Measurements from ENCODE around the gene SLC6A8.

DNA sequence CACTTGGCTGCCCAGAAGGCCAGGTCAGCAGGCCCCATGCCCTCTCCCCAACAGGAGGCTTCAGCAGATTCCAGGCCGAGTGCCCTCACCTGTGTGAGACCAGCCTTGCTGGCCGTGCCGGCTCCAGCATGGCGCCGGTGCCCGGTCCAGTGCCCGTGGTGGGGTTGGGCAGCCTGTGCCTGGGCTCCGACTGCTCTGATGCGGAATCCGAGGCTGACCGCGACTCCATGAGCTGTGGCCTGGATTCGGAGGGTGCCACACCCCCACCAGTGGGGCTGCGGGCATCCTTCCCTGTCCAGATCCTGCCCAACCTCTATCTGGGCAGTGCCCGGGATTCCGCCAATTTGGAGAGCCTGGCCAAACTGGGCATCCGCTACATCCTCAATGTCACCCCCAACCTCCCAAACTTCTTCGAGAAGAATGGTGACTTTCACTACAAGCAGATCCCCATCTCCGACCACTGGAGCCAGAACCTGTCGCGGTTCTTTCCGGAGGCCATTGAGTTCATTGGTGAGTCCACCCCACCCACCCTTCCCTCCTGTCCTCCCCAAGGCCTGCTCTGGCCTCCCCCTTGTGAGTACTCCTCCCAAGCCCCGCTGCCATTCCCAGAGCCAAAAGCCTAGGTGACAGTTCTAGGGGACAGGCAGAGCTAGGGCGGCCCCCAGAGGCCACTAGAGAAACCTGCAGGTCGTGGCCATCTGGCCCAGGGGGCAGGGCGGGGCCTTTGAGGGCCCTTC, 38.4 kb upstream of the SLC6A8 start:
- TF ChIP-seq, protein P1, sequence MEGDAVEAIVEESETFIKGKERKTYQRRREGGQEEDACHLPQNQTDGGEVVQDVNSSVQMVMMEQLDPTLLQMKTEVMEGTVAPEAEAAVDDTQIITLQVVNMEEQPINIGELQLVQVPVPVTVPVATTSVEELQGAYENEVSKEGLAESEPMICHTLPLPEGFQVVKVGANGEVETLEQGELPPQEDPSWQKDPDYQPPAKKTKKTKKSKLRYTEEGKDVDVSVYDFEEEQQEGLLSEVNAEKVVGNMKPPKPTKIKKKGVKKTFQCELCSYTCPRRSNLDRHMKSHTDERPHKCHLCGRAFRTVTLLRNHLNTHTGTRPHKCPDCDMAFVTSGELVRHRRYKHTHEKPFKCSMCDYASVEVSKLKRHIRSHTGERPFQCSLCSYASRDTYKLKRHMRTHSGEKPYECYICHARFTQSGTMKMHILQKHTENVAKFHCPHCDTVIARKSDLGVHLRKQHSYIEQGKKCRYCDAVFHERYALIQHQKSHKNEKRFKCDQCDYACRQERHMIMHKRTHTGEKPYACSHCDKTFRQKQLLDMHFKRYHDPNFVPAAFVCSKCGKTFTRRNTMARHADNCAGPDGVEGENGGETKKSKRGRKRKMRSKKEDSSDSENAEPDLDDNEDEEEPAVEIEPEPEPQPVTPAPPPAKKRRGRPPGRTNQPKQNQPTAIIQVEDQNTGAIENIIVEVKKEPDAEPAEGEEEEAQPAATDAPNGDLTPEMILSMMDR (conservative IDR thresholded peaks at IDR 0.05; ENCODE audit: low read depth, low read length): peak; percentile 49
- no peak for TF ChIP-seq EZH2phosphoT487 (IDR thresholded peaks at IDR 0.05; ENCODE audit: borderline replicate concordance, low read length)
